ENCODE data around the gene KRTAP21-3. TPM values are rescaled to one million over a fixed set of nuclear protein-coding genes. Genes with fewer than 3 reads are reported as not detected.
"Not testable (repeated sequence)": the region's sequence is repeated elsewhere in the genome, so short reads cannot be mapped to it uniquely, and the experiment has no call there.

Gene KRTAP21-3
- total RNA-seq: not detected

DNA sequence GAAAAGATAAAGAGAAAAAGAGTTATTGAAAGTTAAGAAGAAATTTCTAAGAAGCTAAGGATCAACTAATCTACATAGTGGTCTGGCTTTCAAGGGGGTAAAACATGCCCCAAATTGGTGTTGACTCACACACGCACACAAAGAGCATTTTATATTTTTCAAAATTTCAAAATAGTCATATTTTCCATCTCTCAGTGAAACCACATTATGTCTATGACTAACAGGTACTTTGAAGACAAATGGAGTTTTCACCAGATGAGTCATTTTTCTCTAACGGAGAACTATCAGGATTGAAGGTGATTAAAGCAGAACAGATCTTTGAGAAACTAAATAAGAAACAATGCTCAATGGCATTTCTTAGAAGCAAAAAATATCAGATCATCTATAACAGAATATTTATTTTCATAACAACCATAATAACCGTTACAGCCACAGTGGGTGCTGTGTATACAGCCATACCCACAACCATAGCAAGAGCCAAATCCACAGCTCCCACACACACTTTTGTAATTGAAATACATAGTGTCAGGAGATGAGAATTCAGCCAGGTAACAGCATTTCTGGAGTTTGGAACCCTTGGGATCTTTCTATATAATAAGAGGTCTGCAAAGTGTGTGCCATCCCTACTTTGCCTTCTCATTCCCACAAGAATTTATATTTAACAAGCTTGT, at the start of gene KRTAP21-3:
Gene KRTAP21-3 (minus strand): TSS at position 539 of the 671 bp plus-strand sequence. CDS start 18 bp downstream, at position 521.
- Histone ChIP-seq H3K4me1 (no peaks in the 10 kb centered on the region), H3K27ac (no peak within 1 kb of the TSS), H3K4me3 (no peak within 1 kb of the TSS), H3K36me3 (no peaks in the 10 kb centered on the region), H3K9me3 (no peaks in the 10 kb centered on the region), H3K27me3 (no peaks in the 10 kb centered on the region)
- ATAC-seq: no peak
- WGBS, 2 donors (ENCODE audit: low coverage in 1 of 2): 62 to 77% methylated on average over 3 of the region's 3 CpGs
- no peak for TF ChIP-seq EP300 (IDR thresholded peaks at IDR 0.05)
- TF ChIP-seq POLR2AphosphoS5 (IDR thresholded peaks at IDR 0.05): no peak
- TF ChIP-seq POLR2A (IDR thresholded peaks at IDR 0.05): no peak
- TF ChIP-seq, protein P1, sequence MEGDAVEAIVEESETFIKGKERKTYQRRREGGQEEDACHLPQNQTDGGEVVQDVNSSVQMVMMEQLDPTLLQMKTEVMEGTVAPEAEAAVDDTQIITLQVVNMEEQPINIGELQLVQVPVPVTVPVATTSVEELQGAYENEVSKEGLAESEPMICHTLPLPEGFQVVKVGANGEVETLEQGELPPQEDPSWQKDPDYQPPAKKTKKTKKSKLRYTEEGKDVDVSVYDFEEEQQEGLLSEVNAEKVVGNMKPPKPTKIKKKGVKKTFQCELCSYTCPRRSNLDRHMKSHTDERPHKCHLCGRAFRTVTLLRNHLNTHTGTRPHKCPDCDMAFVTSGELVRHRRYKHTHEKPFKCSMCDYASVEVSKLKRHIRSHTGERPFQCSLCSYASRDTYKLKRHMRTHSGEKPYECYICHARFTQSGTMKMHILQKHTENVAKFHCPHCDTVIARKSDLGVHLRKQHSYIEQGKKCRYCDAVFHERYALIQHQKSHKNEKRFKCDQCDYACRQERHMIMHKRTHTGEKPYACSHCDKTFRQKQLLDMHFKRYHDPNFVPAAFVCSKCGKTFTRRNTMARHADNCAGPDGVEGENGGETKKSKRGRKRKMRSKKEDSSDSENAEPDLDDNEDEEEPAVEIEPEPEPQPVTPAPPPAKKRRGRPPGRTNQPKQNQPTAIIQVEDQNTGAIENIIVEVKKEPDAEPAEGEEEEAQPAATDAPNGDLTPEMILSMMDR (IDR thresholded peaks at IDR 0.05): no peak

DNA sequence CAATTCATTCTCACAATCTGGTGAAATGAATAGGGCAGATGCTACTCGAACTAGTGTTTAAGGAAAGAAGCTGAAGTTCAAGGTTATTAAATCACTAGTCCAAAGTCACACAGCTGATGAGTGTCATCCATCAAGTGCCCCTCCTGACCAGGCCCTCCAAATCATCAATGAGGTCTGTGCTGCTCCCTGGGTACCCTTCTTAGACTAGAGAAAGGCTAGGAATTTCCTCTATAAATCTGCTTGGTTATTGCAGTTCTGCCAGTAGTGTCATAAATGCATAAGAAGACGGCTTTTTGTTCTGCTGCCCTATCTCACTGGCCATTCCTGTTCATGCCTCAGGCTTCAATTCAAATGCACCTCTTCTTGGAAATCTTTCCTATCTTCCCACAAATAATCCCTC, 42.2 kb upstream of the KRTAP21-3 start:
- no peak for ATAC-seq
- H3K27me3 ChIP-seq: no peaks in the 10 kb centered on the region
- H3K4me1 ChIP-seq: no peaks in the 10 kb centered on the region
- TF ChIP-seq POLR2AphosphoS5 (IDR thresholded peaks at IDR 0.05) (no peak), POLR2A (IDR thresholded peaks at IDR 0.05) (no peak), EP300 (IDR thresholded peaks at IDR 0.05) (no peak)
- TF ChIP-seq, protein P1 (IDR thresholded peaks at IDR 0.05): no peak
- WGBS, 2 donors (ENCODE audit: low coverage in 1 of 2): 68 to 70% methylated on average over 2 of the region's 2 CpGs
- no peaks in the 10 kb centered on the region for H3K36me3 ChIP-seq
- no peak overlapping the region for H3K27ac ChIP-seq
- H3K4me3 ChIP-seq: no peak overlapping the region
- no peaks in the 10 kb centered on the region for H3K9me3 ChIP-seq

DNA sequence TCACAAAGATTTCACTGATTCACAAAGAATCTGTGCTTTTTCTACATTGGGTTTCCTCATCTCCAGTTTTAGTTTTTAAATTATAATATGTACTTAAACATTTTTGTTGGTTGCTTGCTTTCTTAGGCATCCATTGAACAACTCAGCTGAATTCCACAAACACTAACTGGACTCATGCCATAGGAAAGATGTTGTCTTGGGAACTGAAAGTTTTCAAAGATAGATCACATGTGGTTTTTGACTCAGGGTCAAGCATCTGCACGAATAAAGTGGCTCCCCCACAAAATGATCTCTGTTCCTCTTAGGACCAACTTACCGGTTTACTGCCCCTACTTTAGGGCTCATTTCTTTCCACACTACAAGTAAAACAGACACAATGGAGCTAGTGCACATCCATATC, 39.7 kb upstream of the KRTAP21-3 start:
- no peaks in the 10 kb centered on the region for H3K4me1 ChIP-seq
- no peaks in the 10 kb centered on the region for H3K9me3 ChIP-seq
- no peak for ATAC-seq
- no peaks in the 10 kb centered on the region for H3K27me3 ChIP-seq
- no peaks in the 10 kb centered on the region for H3K36me3 ChIP-seq
- no peak for TF ChIP-seq POLR2AphosphoS5 (IDR thresholded peaks at IDR 0.05)
- TF ChIP-seq, protein P1 (IDR thresholded peaks at IDR 0.05): no peak
- TF ChIP-seq POLR2A (IDR thresholded peaks at IDR 0.05): no peak
- no peak for TF ChIP-seq EP300 (IDR thresholded peaks at IDR 0.05)
- WGBS, 2 donors (ENCODE audit: low coverage in 1 of 2): 29 to 52% methylated on average over 2 of the region's 2 CpGs
- H3K4me3 ChIP-seq: no peak overlapping the region
- H3K27ac ChIP-seq: no peak overlapping the region

GRCh38 chr21:30755328-30755727, 36.8 kb upstream of the KRTAP21-3 start, which contains the start of gene KRTAP21-1:
Gene KRTAP21-1 (minus strand): TSS chr21:30755428. CDS start chr21:30755378, 50 bp downstream.
- H3K27ac ChIP-seq, H3K4me3 ChIP-seq, H3K4me1 ChIP-seq, H3K27me3 ChIP-seq, H3K9me3 ChIP-seq, ATAC-seq, H3K36me3 ChIP-seq: not testable (repeated sequence)
- WGBS, 2 donors (ENCODE audit: low coverage in 1 of 2): 90 to 100% methylated on average over 2 of the region's 2 CpGs

DNA sequence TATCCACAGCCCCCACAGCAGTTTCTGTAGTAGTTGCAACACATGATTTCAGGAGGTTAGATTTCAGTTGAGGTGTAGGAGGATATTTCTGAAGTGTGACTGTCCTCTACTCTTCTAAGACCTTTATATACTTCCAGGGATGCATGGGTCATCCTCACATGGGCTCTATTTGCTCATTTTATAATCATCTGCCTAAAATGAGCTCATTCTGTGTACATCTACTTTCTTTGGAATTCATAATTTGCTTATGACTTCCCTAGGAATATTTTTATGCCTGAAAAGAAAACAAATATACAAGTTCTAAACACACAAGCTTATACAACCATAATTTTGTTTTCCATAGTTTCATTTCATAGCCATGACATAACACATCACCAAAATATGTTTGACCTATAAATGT, 28.6 kb upstream of the KRTAP21-3 start, which contains the start of gene KRTAP21-2:
Gene KRTAP21-2 (minus strand): TSS at position 101 of the 400 bp plus-strand sequence. CDS start 57 bp downstream, at position 44.
- Histone ChIP-seq H3K27ac (no peak within 1 kb of the TSS), H3K4me3 (no peak within 1 kb of the TSS), H3K36me3 (no peaks in the 10 kb centered on the region), H3K27me3 (no peaks in the 10 kb centered on the region), H3K9me3 (no peaks in the 10 kb centered on the region), H3K4me1 (no peaks in the 10 kb centered on the region)
- TF ChIP-seq POLR2AphosphoS5 (IDR thresholded peaks at IDR 0.05) (no peak), EP300 (IDR thresholded peaks at IDR 0.05) (no peak), POLR2A (IDR thresholded peaks at IDR 0.05) (no peak)
- TF ChIP-seq, protein P1 (IDR thresholded peaks at IDR 0.05): no peak
- ATAC-seq: no peak

Measured in gastroesophageal sphincter (tissue), 4 donors.